B cell (primary cell): ENCODE measurements around the gene LONRF2. TPM values are rescaled to one million over a fixed set of nuclear protein-coding genes. Genes with fewer than 3 reads are reported as not detected.

Source experiments
- ATAC-seq: fragments of 200-7000 bp; cut with Tn5 transposase; one replicate; pipeline ENCODE4 v1.10.0; 2021; ENCODE audit warnings: low read depth, mild to moderate bottlenecking, moderate number of reproducible peaks, moderate library complexity
- CTCF ChIA-PET: fragments of 350-600 bp; sonication (Branson Sonifier 250); formaldehyde crosslinking; loops from one replicate; lab custom pipeline; 2021; ENCODE audit warnings: antibody characterized with exemption, inconsistent platforms; lab: Charles Lee
- POLR2A ChIA-PET: fragments of 350-600 bp; sonication (Branson Sonifier 250); formaldehyde crosslinking; loops from one replicate; lab custom pipeline; 2021; ENCODE audit warnings: antibody characterized with exemption; lab: Charles Lee
- DNase-seq: peaks from one replicate; pipeline ENCODE4 v3.0.0; 2013
- H2AFZ ChIP-seq: 2 replicates; pipeline ENCODE4 v1.6.1; 2012; ENCODE audit warnings: mild to moderate bottlenecking, low read depth, low read length; ENCODE audit not compliant: insufficient read depth, poor library complexity, severe bottlenecking
- H3K27ac ChIP-seq, 2 donors: 1 replicate in 1 of 2; 2 replicates in 1 of 2; pipeline ENCODE4 v1.5.1; 2012 to 2013; ENCODE audit warnings: low read length in 2 of 2, mild to moderate bottlenecking in 2 of 2, moderate library complexity in 1 of 2
- H3K27me3 ChIP-seq, 4 experiments: fragments of 200-600 bp in 1 of 4; sonication (generic) in 1 of 4; replicated peaks in 1 of 4; 1 replicate in 2 of 4; 2 replicates in 2 of 4; pipeline versions ENCODE4 v1.6.1 to v1.7.0; 2013 to 2016; ENCODE audit warnings: low read length in 3 of 4, mild to moderate bottlenecking in 2 of 4, mixed read lengths in 1 of 4, moderate library complexity in 1 of 4; ENCODE audit not compliant: insufficient read depth in 4 of 4, control insufficient read depth in 3 of 4; ENCODE audit errors: control extremely low read depth in 1 of 4
- H3K36me3 ChIP-seq, 2 experiments: replicated peaks in 1 of 2; 1 replicate in 1 of 2; 2 replicates in 1 of 2; pipeline versions ENCODE4 v1.6.1 to v1.7.1; 2013; ENCODE audit warnings: low read length in 1 of 2; ENCODE audit not compliant: insufficient read depth in 2 of 2, control insufficient read depth in 1 of 2; ENCODE audit errors: control extremely low read depth in 1 of 2, extremely low read depth in 1 of 2
- H3K4me1 ChIP-seq, 2 donors: fragments of 200-600 bp in 1 of 2; sonication (generic) in 1 of 2; 1 replicate in 1 of 2; 2 replicates in 1 of 2; pipeline versions ENCODE4 v1.5.1 to v1.6.1; 2013 to 2017; ENCODE audit warnings: low read length in 2 of 2; ENCODE audit not compliant: control insufficient read depth in 2 of 2, insufficient read depth in 2 of 2
- H3K4me2 ChIP-seq: replicated peaks from 2 replicates; pipeline ENCODE3; 2012; ENCODE audit warnings: mild to moderate bottlenecking, low read depth, low read length; ENCODE audit not compliant: poor library complexity, severe bottlenecking
- H3K4me3 ChIP-seq, 5 experiments: fragments of 200-600 bp in 1 of 5; sonication (generic) in 1 of 5; 1 replicate in 3 of 5; 2 replicates in 2 of 5; pipeline versions ENCODE4 v1.5.1 to v1.7.0; 2011 to 2016; ENCODE audit warnings: low read length in 4 of 5, mild to moderate bottlenecking in 4 of 5, low read depth in 2 of 5, control low read depth in 1 of 5, moderate library complexity in 1 of 5; ENCODE audit not compliant: insufficient read depth in 1 of 5; ENCODE audit errors: control extremely low read depth in 1 of 5, extremely low read depth in 1 of 5
- H3K79me2 ChIP-seq: fragments of 200-600 bp; sonication (generic); one replicate; pipeline ENCODE4 v1.6.0; 2016; ENCODE audit warnings: low read length; ENCODE audit not compliant: control insufficient read depth, insufficient read depth
- H3K9ac ChIP-seq: fragments of 200-600 bp; sonication (generic); 2 replicates; pipeline ENCODE4 v1.6.1; 2017; ENCODE audit warnings: mild to moderate bottlenecking, low read length, moderate library complexity
- H3K9me3 ChIP-seq, 3 donors: one replicate each; pipeline versions ENCODE4 v1.6.1 to v1.7.1; 2013; ENCODE audit warnings: low read length in 2 of 3; ENCODE audit not compliant: control insufficient read depth in 2 of 3, insufficient read depth in 1 of 3; ENCODE audit errors: control extremely low read depth in 1 of 3
- H4K20me1 ChIP-seq: 2 replicates; pipeline ENCODE4 v1.6.0; 2012; ENCODE audit warnings: mild to moderate bottlenecking, low read length; ENCODE audit not compliant: insufficient read depth, control insufficient read depth, poor library complexity, severe bottlenecking
- H3K27ac Mint-ChIP-seq: one replicate; pipeline ENCODE4 v1.8.0; 2021; ENCODE audit warnings: mixed read lengths
- H3K27me3 Mint-ChIP-seq: one replicate; pipeline ENCODE4 v1.8.0; 2021; ENCODE audit warnings: mixed read lengths
- H3K4me1 Mint-ChIP-seq: one replicate; pipeline ENCODE4 v1.8.0; 2021; ENCODE audit warnings: mixed read lengths
- H3K4me3 Mint-ChIP-seq: one replicate; pipeline ENCODE4 v1.8.0; 2021; ENCODE audit warnings: mixed read lengths
- H3K9me3 Mint-ChIP-seq: one replicate; pipeline ENCODE4 v1.8.0; 2022; ENCODE audit warnings: mixed read lengths; ENCODE audit not compliant: insufficient read depth
- EZH2 ChIP-seq: IDR thresholded peaks from 2 replicates; pipeline ENCODE4 v1.6.1; 2012; ENCODE audit warnings: borderline replicate concordance, low read depth, mild to moderate bottlenecking, moderate library complexity, low read length; ENCODE audit not compliant: insufficient read depth, poor library complexity, severe bottlenecking
- WGBS: methylation state at CpG from one replicate; pipeline ENCODE4 v1.1.5; 2013; ENCODE audit warnings: missing lambda C conversion rate; ENCODE audit not compliant: insufficient coverage; 5-methylcytosine and 5-hydroxymethylcytosine counted together
- intact Hi-C: fragments of 100-400 bp; cut with micrococcal nuclease; formaldehyde crosslinking; loops from one replicate; pipeline ENCODE4 v1.10.0; 2022
- polyA plus RNA-seq: library from polyadenylated mRNA; depleted of rRNA; stranded (reverse); fragments of >200 nt; gene quantifications from 2 replicates; pipeline ENCODE4 v1.2.3, GENCODE V29; 2012
- total RNA-seq, 2 donors: library from RNA; stranded (reverse); fragments of 120-200 nt in 1 of 2; gene quantifications; 1 replicate in 1 of 2; 2 replicates in 1 of 2; pipeline versions ENCODE4 v1.2.3 to v1.2.4, GENCODE V29; 2013 to 2022
- TF ChIP-seq, protein P1 (sequence below): fragments of 200-600 bp; IDR thresholded peaks from one replicate; pipeline ENCODE4 v1.8.0; 2022; ENCODE audit warnings: antibody characterized with exemption, mild to moderate bottlenecking

The LONRF2 gene
- total and polyA plus RNA-seq, 2 donors (not counting 1 experiment from before 2014, with no cell fraction given): 0.32 TPM; not detected in 1

DNA sequence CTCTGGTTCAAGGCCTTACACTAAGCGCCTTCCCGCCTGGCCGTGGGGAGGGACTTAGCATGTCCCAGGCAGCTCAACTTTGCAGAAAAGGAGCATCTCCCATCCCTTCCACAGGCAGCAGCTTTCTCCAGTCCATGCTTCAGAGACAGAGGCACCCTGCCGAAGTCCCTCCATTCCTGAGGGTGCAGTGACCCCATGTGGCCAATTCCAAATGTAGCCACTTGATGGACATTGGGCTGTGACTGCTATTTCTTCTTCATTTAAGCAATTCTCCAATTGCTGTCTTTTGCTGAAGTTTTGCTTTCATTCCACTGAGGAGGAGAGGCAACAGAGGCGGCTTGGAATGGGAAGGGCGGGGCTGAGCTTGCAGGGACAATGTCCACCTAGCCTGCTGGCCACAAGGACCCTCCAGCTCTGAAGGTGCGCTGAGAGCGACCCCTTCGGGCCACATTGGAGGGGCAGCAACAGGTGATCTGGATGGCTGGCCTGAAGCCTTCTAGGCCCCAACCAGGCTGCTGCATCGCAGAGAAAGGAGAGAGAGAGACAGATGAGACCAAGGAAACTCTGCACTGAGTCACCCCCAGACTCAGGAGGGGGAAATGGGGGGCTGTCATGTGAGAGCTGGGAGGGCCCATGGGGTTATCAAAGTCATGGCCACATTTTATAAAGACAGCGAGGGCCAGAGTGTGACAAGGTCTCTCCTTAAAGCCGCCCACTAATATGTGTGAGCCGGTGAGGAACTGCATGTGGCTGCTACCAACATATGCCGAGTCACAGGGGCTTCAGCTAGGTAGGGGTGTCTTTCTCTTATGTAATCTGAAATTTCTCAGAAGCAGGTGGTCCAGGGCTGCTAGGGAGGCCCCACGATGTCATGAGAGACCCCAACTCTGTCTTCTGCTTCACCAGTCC is 61.3 kb downstream of the LONRF2 start:
- Histone ChIP-seq H3K36me3 (no peaks in the 10 kb centered on the region), H3K27ac (no peak overlapping the region), H3K9ac (no peak overlapping the region), H3K79me2 (peaks cover 3% of the 10 kb centered on the region), H3K27me3 (peaks cover 0 to 5% (median 0%) of the 10 kb centered on the region in 4 experiments), H3K4me3 (no peak overlapping the region), H3K4me1 (no peaks in the 10 kb centered on the region), H2AFZ (no peak overlapping the region), H4K20me1 (no peaks in the 10 kb centered on the region), H3K4me2 (no peak overlapping the region), H3K9me3 (peaks cover 0 to 8% (median 0%) of the 10 kb centered on the region in 3 donors)
- ATAC-seq (peak; percentile 72), DNase-seq (peak; percentile 74)
- intact Hi-C loops: loop anchor here (2.0 kb wide), 2 partner anchors 14 to 924 kb away; partner anchors contain the start of genes EIF5B and TXNDC9
- Mint-ChIP-seq H3K27ac (no peak overlapping the region), H3K4me1 (peaks cover 10% of the 10 kb centered on the region), H3K4me3 (no peak overlapping the region), H3K9me3 (no peaks in the 10 kb centered on the region), H3K27me3 (peaks cover 5% of the 10 kb centered on the region)
- ChIA-PET CTCF (interaction anchor here (0.5 to 9.3 kb wide), 41 partner anchors 8 to 1175 kb away, joined by 3 to 143 read pairs (median 6); partner anchors contain the start of gene AFF3), POLR2A (interaction anchor here (0.6 to 1.3 kb wide), 5 partner anchors 14 to 704 kb away, joined by 3 to 5 read pairs (median 4); no protein-coding TSS in a partner anchor)
- 92% methylated on average over 15 of the region's 15 CpGs for WGBS
- TF ChIP-seq, protein P1, sequence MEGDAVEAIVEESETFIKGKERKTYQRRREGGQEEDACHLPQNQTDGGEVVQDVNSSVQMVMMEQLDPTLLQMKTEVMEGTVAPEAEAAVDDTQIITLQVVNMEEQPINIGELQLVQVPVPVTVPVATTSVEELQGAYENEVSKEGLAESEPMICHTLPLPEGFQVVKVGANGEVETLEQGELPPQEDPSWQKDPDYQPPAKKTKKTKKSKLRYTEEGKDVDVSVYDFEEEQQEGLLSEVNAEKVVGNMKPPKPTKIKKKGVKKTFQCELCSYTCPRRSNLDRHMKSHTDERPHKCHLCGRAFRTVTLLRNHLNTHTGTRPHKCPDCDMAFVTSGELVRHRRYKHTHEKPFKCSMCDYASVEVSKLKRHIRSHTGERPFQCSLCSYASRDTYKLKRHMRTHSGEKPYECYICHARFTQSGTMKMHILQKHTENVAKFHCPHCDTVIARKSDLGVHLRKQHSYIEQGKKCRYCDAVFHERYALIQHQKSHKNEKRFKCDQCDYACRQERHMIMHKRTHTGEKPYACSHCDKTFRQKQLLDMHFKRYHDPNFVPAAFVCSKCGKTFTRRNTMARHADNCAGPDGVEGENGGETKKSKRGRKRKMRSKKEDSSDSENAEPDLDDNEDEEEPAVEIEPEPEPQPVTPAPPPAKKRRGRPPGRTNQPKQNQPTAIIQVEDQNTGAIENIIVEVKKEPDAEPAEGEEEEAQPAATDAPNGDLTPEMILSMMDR: peak; percentile 53
- TF ChIP-seq EZH2: no peak
